OCI-M2 (cell line): Measurements from ENCODE around the gene CANT1.

Experiments used
- DNase-seq: peaks from one replicate; lab custom pipeline; 2025; ENCODE audit not compliant: unreplicated experiment; lab: John Stamatoyannopoulos, UW

The CANT1 gene

DNA sequence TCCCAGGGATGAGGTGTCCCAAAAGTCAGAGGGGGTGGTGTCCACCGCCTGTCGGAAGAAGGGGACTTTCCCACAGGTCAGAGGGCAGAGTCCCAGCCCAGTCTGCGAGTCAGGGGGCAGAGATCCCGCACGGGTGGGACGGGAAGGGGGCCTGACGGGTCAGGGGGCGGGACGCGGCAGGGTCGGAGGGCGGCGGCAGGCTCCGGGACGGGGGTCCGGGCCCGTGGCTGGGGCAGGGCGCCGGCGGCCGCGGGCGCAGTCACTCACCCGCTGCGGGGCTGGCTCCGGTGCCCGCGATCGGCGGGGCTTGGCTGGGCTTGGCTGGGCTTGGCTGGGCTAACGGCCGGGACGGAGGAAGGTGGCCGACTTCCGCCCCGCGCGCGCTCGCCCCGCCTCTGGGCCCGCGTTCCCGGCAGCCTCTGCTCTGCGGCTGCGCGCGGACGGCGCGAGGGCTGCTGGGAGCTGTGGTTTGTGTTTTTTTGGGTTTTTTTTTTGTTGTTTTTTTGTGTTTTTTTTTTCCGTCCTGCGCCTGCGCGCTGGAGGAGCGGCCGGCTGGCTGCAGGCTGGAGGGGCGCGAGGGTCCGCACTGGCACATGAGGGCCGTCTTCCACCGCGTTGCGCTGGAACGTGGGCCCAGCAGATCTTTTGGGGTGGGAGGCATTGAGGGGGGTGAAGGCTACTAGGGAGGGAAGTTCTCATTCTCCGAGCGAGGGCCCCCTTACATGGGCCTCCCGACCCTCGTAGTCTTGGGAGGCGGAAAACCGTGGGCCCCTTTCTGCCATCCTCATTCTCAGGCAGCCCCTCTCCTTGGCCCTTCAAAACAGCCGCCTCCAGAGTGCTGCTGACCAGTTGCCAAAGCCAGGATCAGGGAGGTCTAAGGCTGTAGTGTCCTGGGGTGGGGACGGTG is at the start of gene CANT1:
Gene CANT1 (minus strand): TSS at position 368 of the 907 bp plus-strand sequence. CDS start 12,142 bp downstream, outside the sequence.
- DNase-seq = no peak

- DNase-seq = no peak
Observed at GRCh38 chr17:79057737-79058385, 48.3 kb upstream of the CANT1 start.

DNA sequence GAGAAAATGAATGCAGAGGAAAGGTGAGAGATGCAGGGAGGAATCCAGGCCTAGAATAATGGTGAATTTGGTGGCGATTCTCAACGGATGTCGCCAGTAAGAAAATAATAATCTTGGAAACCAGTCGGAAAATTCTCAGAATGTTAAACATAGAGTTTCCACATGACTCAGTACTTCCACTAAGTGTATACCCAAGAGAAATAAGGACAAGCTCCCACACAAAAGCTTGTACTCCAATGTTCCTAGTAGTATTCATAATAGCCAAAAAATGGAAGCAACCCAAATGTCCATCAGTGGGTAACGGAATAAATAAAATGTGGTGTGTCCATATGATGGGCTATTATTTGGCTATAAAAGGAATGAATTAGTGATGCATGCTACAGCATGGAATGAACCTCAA is 45.6 kb upstream of the CANT1 start:
- DNase-seq = no peak

DNA sequence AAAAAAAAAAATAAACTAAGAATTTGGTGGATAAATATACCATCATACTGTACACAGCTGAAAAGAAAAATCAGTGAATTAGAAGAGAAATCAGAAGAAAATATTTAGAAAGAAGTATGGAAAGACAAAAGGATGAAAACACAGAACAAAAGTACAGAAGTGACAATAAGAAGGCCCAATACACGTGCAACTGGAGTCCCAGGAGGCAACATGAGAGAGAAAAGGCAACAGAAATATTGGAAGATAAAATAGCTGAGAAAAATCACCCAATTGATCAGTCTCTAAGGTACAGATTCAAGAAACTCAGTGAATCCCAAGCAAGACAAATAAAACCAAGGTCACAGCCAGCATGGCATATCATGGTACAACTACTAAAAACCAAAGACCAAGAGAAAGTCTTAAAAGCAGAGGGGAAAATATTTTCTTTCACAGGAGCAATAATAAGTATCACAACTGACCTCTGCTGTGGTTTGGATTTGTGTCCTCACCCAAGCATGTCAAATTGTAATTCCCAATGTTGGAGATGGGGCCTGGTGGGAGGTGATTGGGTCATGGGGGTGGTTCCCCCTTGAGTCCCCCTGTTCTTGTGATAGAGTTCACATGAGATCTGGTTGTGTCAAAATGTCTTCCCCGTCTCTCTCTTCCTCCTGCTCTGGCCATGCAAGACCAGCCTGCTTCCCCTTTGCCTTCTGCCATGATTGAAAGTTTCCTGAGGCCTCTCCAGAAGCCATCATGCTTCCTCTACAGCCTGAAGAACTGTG is 44.8 kb upstream of the CANT1 start:
- no peak for DNase-seq

DNA sequence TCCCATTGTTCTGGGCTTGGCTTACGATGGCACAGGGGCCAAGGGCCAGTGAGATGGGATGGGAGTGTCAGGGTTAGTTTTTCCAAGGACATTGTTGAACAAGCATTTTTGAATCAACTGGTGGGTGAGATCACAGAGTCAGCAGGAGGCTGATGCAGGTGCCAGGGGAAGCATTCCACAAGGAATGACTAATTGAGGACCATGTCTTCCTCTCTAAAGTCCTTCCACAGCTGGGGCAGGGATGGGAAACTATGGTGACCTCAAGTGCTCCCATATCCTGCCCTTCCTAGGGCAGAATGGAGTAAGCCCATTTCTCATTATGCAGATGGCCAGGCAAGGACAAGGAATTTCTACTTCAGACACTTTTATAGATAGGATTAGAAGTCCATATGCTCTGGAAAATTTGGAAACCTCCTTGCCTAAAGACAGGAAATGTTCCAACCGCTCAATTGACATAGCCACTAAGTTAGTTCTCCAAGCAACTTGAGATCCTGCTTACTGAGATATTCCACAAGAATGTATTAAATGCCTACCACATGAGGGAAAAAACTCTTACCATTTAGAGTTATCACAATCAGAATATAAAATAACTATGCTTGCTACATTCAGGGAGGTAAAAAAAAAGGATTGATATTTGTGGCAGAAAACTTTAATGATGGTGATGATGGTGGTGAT is 43.8 kb upstream of the CANT1 start:
- DNase-seq = no peak

DNA sequence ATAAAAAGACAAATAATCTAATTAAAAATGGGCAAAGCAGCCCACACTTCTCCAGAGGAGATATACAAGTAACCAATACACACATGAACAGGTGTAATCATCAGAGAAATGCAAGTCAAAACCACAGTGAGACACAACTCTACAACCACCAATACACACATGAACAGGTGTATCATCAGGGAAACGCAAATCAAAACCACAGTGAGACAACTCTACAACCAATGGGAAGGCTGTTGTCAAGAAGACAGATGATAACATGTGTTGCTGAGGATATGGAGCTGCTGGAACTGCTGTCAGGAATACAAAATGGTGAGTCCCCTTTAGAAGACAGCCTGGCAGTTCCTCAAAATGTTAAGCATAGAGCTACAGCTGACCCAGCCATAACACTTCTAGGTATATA is 42.6 kb upstream of the CANT1 start:
- DNase-seq = no peak

- no peak for DNase-seq
Observed at GRCh38 chr17:79051306-79051705, 41.7 kb upstream of the CANT1 start.

GRCh38 chr17:79050551-79050950 is 41.0 kb upstream of the CANT1 start:
- DNase-seq = no peak

- no peak for DNase-seq
Observed at GRCh38 chr17:79049821-79050220, 40.3 kb upstream of the CANT1 start.

GRCh38 chr17:79048826-79049755 is 39.5 kb upstream of the CANT1 start:
- no peak for DNase-seq

DNA sequence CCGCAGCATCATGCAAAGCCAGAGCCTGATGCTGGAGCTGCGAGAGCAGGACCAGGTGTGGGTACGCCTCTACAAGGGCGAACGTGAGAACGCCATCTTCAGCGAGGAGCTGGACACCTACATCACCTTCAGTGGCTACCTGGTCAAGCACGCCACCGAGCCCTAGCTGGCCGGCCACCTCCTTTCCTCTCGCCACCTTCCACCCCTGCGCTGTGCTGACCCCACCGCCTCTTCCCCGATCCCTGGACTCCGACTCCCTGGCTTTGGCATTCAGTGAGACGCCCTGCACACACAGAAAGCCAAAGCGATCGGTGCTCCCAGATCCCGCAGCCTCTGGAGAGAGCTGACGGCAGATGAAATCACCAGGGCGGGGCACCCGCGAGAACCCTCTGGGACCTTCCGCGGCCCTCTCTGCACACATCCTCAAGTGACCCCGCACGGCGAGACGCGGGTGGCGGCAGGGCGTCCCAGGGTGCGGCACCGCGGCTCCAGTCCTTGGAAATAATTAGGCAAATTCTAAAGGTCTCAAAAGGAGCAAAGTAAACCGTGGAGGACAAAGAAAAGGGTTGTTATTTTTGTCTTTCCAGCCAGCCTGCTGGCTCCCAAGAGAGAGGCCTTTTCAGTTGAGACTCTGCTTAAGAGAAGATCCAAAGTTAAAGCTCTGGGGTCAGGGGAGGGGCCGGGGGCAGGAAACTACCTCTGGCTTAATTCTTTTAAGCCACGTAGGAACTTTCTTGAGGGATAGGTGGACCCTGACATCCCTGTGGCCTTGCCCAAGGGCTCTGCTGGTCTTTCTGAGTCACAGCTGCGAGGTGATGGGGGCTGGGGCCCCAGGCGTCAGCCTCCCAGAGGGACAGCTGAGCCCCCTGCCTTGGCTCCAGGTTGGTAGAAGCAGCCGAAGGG is 38.6 kb upstream of the CANT1 start:
- DNase-seq = no peak

- no peak for DNase-seq
Observed at GRCh38 chr17:79047291-79047920, 37.8 kb upstream of the CANT1 start.

- DNase-seq = no peak
Observed at GRCh38 chr17:79046916-79047280, 37.3 kb upstream of the CANT1 start.

GRCh38 chr17:79046197-79046915 is 36.8 kb upstream of the CANT1 start:
- no peak for DNase-seq

DNA sequence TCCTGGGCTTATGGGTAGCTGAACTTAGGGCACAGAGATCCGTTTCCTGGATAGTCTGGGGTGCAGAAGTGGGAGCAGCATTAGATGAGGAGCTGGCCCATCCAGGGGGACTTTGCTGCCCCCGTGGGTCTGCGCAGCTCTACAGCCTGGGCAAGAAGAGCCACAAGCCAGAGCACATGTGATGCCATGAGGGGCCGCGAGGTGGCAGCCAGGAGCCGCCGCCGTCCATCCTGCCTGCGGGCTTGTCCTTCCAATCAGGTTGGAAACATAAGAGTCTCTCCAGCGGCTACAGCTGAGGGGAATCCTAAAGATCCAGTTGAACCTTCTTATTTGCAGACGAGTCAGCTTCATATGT is 36.3 kb upstream of the CANT1 start:
- DNase-seq = peak; percentile 24

DNA sequence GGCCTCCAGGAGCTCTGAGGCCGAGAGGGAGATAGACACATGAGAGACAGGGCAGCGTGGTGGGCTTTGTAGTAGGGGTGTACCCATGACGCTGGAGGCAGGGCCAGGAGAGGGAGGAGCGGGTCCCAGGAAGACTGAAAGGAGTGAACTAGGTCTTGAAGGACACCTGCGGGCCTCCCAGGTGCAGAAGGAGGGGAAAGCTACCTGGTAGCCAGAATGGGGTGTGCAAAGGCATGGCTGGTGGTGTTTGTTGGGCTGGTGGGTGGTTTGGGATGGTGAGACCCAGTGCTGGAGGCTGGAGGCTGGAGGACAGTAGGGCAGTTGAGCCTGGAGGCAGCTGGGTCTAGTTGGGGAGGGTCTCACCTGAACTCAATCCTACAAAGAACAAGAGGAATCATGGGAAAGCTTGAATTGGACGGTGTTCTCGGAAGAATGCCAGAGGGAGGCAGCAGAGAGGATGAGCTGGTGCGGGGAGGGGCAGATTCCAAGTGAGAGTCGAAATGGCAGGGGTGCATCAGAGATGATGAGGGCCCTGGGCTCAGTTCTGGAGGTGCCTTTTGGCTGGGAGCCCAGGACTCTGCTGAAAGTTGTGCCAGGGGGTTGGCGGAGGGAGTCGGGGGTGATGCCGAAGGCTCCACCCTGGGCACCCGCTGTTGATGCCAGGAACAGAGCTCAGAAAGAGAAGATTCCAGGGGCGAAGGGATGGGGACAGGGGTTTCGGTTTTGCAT is 35.6 kb upstream of the CANT1 start:
- DNase-seq = no peak

- no peak for DNase-seq
Observed at GRCh38 chr17:79044462-79044861, 34.9 kb upstream of the CANT1 start.
